Adrenal gland (tissue), 12 donors: ENCODE results near the gene TIGAR. TPM values are rescaled to one million over a fixed set of nuclear protein-coding genes. Genes with fewer than 3 reads are reported as not detected.

Experiments used
- DNase-seq, 7 donors: peaks; one replicate each; pipeline ENCODE4 v3.0.0-alpha.2; 2019 to 2020
- H3K27ac ChIP-seq, 5 donors: fragments of 200-600 bp; sonication (generic) in 4 of 5; 1 replicate in 3 of 5; 2 replicates in 2 of 5; pipeline versions ENCODE4 v1.5.1 to v1.8.0; 2016 to 2020; ENCODE audit warnings: mild to moderate bottlenecking in 1 of 5
- H3K27me3 ChIP-seq: fragments of 200-600 bp; 2 replicates; pipeline ENCODE4 v1.8.0; 2021
- H3K36me3 ChIP-seq, 2 donors: fragments of 200-600 bp; replicated peaks in 1 of 2; 1 replicate in 1 of 2; 2 replicates in 1 of 2; pipeline versions ENCODE4 v1.5.1 to v1.8.0; 2018 to 2022
- H3K4me1 ChIP-seq, 2 donors: fragments of 200-600 bp; replicated peaks in 1 of 2; 1 replicate in 1 of 2; 2 replicates in 1 of 2; pipeline versions ENCODE4 v1.5.1 to v1.8.0; 2018 to 2021
- H3K4me3 ChIP-seq, 4 donors: fragments of 200-600 bp; sonication (generic) in 3 of 4; one replicate each; pipeline ENCODE4 v1.5.1; 2016 to 2018
- H3K9me3 ChIP-seq, 3 donors: fragments of 200-600 bp; sonication (generic) in 1 of 3; replicated peaks in 1 of 3; 1 replicate in 2 of 3; 2 replicates in 1 of 3; pipeline versions ENCODE4 v1.5.1 to v1.8.0; 2016 to 2021
- POLR2A ChIP-seq, 2 donors: fragments of 450-650 bp; IDR thresholded peaks; one replicate each; pipeline ENCODE4 v1.6.1; 2017; ENCODE audit warnings: antibody characterized with exemption in 2 of 2, mild to moderate bottlenecking in 2 of 2, moderate library complexity in 1 of 2
- WGBS, 4 donors: extraction: QIAGEN DNeasy Blood & Tissue Kit in 2 of 4; methylation state at CpG; one replicate each; pipeline versions ENCODE4 v1.1.5 to v1.1.7; 2013 to 2017; 5-methylcytosine and 5-hydroxymethylcytosine counted together
- intact Hi-C, 2 donors: fragments of 100-400 bp; cut with DNase I; formaldehyde crosslinking; loops; one replicate each; pipeline versions ENCODE4 v1.14.1 to v1.15.0; 2022 to 2023
- polyA plus RNA-seq, 3 donors: library from polyadenylated mRNA; stranded (reverse); fragments of 200-250 nt in 2 of 3; fragments of 350-450 nt in 1 of 3; fragmentation: Illumina TruSeq in 1 of 3; extraction: RNeasy Lipid Tissue Mini Kit (QIAGEN cat#74804) in 1 of 3; gene quantifications; one replicate each; pipeline ENCODE4 v1.2.3, GENCODE V29; 2013 to 2014
- total RNA-seq, 9 donors: library from RNA; depleted of rRNA in 4 of 9; stranded (reverse); fragments of >200 nt in 4 of 9; fragments of 120-200 nt in 1 of 9; fragmentation: NEBNext Ultra II Directional in 1 of 9; extraction: Animal tissue kit (Norgen Biotek cat#: 25700) in 1 of 9; gene quantifications; one replicate each; pipeline versions ENCODE4 v1.1.0 to v1.2.4, GENCODE V29; 2013 to 2023
- TF ChIP-seq, protein P1 (sequence below), 6 experiments: fragments of 450-650 bp in 4 of 6; fragments of 200-600 bp in 2 of 6; sonication (generic) in 1 of 6; IDR thresholded peaks; 1 replicate in 5 of 6; 2 replicates in 1 of 6; pipeline versions ENCODE4 v1.5.1 to v1.8.0; 2016 to 2021; ENCODE audit warnings: antibody characterized with exemption in 6 of 6, mild to moderate bottlenecking in 2 of 6, moderate library complexity in 1 of 6
- donor health status: healthy with polysubstance abuse.
- donor health status: Bipolar disorder and iron deficiency.
- donor health status: DM: yes; HTN: yes; CAD: no.
- donor health status: DM: no; HTN: no; CAD: no.
- donor health status: DM: no; HTN: no; CAD: no.
- donor health status: DM: yes; HTN: yes; CAD: no.

TIGAR gene
- total and polyA plus RNA-seq, 12 donors: 2.5 to 28.2 (median 9.5) TPM

GRCh38 chr12:4287325-4288211, 33.4 kb upstream of the TIGAR start:
- intact Hi-C loops: loop anchor here in 1 of 2 donors (10.0 kb wide), 1 partner anchor 403 kb away; no protein-coding TSS in a partner anchor
- no peak for TF ChIP-seq POLR2A (IDR thresholded peaks at IDR 0.05)
- TF ChIP-seq, protein P1, sequence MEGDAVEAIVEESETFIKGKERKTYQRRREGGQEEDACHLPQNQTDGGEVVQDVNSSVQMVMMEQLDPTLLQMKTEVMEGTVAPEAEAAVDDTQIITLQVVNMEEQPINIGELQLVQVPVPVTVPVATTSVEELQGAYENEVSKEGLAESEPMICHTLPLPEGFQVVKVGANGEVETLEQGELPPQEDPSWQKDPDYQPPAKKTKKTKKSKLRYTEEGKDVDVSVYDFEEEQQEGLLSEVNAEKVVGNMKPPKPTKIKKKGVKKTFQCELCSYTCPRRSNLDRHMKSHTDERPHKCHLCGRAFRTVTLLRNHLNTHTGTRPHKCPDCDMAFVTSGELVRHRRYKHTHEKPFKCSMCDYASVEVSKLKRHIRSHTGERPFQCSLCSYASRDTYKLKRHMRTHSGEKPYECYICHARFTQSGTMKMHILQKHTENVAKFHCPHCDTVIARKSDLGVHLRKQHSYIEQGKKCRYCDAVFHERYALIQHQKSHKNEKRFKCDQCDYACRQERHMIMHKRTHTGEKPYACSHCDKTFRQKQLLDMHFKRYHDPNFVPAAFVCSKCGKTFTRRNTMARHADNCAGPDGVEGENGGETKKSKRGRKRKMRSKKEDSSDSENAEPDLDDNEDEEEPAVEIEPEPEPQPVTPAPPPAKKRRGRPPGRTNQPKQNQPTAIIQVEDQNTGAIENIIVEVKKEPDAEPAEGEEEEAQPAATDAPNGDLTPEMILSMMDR (IDR thresholded peaks at IDR 0.05): no peak
- Histone ChIP-seq H3K36me3 (peaks cover 0 to 80% of the 10 kb centered on the region in 2 donors), H3K27me3 (no peaks in the 10 kb centered on the region), H3K9me3 (no peaks in the 10 kb centered on the region), H3K4me3 (no peak overlapping the region), H3K27ac (peak overlapping the region in 3 of 5 donors; percentile 51 to 85 (median 75)), H3K4me1 (peaks cover 41 to 54% of the 10 kb centered on the region in 2 donors)
- DNase-seq: peak in 2 of 7 donors; percentile 25 to 26
- 55 to 59% (median 57%) methylated on average over 18 of the region's 18 CpGs for WGBS, 4 donors

DNA sequence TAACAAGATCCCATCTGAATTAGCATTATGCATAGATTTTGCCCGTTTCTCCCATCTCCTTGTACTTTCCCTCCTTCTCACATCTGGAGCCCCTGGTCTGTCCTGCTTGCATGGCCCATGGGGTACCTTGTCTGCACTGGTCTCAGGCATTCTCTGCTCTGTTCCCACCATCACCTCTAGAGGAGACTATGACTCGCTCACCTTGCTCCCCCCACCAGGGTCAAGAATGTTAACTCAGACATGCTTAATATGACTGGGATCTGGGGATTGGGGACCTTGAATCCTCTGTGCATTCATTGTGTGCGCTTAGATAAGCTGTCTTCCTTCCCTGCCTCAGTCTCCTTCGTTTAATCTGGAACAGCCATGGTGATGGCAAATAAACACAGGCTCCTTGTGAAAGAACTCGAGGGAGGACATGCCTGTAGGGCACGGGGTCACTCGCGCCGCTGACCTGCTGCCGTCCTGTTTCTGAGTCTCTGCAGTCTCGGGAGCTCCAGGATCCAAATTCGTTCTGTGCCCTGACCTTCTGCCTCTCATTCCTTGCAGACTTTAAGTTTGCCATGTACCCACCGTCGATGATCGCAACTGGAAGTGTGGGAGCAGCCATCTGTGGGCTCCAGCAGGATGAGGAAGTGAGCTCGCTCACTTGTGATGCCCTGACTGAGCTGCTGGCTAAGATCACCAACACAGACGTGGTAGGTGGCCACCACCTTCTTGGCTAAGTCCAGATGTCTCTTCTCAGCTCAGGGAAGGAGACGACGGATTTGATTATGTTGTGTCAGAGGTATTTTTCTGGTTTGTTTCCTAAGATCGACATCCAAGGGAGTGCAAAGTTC, 32.5 kb upstream of the TIGAR start:
- H3K4me1 ChIP-seq: peaks cover 47 to 59% of the 10 kb centered on the region in 2 donors
- intact Hi-C loops: loop anchor here in 1 of 2 donors (10.0 kb wide), 1 partner anchor 404 kb away; no protein-coding TSS in a partner anchor
- H3K4me3 ChIP-seq: peak overlapping the region in 1 of 4 donors; percentile 22
- peaks cover 0 to 70% of the 10 kb centered on the region in 2 donors for H3K36me3 ChIP-seq
- peak overlapping the region in 4 of 5 donors; percentile 50 to 85 (median 63) for H3K27ac ChIP-seq
- peak in 1 of 7 donors; percentile 17 for DNase-seq
- no peaks in the 10 kb centered on the region for H3K27me3 ChIP-seq
- TF ChIP-seq POLR2A (IDR thresholded peaks at IDR 0.05): no peak
- TF ChIP-seq, protein P1 (IDR thresholded peaks at IDR 0.05): no peak
- H3K9me3 ChIP-seq: no peaks in the 10 kb centered on the region
- WGBS, 4 donors: 58 to 72% (median 65%) methylated on average over 17 to 20 of the region's 20 CpGs

DNA sequence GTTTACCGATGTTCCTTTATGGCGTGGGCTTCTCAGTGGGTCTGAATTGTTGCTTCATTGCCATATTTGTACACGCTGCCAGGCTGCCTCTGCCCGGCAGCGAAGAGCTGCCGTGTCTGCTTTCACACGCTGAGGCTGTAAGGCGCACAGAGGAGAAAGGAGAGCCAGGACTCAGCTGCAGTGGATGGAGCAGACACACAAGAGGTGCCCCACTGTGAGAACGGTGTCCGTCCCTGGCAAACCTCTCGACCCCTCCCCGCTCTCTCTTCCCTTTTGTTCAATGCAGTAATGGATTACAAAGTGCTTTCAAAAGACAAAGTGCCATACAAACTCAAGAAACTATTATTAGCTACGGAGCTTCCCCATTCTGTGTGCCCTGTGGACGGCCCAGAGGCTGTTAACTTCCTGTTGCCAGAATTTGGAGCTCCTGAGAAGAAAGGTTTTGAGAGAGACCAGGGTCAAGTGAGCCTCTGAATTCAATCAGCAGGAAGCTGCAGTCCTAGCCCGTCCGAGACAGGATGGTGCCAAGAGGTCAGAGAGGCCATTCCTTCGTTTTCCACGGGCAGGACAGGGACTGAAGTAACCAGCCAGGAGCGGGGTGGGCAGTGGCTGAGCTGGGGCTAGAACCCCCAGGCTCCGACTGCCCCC, 31.7 kb upstream of the TIGAR start:
- Histone ChIP-seq H3K4me3 (peak overlapping the region in 1 of 4 donors; percentile 22), H3K27me3 (no peaks in the 10 kb centered on the region), H3K9me3 (no peaks in the 10 kb centered on the region), H3K27ac (peak overlapping the region in 4 of 5 donors; percentile 50 to 85 (median 63)), H3K4me1 (peaks cover 47 to 66% of the 10 kb centered on the region in 2 donors), H3K36me3 (peaks cover 0 to 64% of the 10 kb centered on the region in 2 donors)
- DNase-seq: peak in 3 of 7 donors; percentile 33 to 68 (median 36)
- intact Hi-C loops: loop anchor here in 1 of 2 donors (10.0 kb wide), 1 partner anchor 405 kb away; no protein-coding TSS in a partner anchor
- 52 to 57% (median 54%) methylated on average over 16 to 20 of the region's 20 CpGs for WGBS, 4 donors
- TF ChIP-seq POLR2A (IDR thresholded peaks at IDR 0.05): no peak
- TF ChIP-seq, protein P1 (IDR thresholded peaks at IDR 0.05): no peak
